Brain microvascular endothelial cell (primary cell): ENCODE measurements around the gene GSTA3.
"Not testable (repeated sequence)": the region's sequence is repeated elsewhere in the genome, so short reads cannot be mapped to it uniquely, and the experiment has no call there.

Experiments used
- DNase-seq: peaks from one replicate; pipeline ENCODE4 v3.0.0-alpha.2; 2020
- H3K27ac ChIP-seq: fragments of 250-450 bp; sonication (Bioruptor Pico); 2 replicates; pipeline ENCODE4 v1.5.1; 2020; ENCODE audit warnings: mild to moderate bottlenecking, moderate library complexity
- H3K27me3 ChIP-seq: fragments of 250-450 bp; sonication (Bioruptor Pico); replicated peaks from 2 replicates; pipeline ENCODE4 v1.5.1; 2020; ENCODE audit warnings: mild to moderate bottlenecking
- H3K36me3 ChIP-seq: fragments of 250-450 bp; sonication (Bioruptor Pico); replicated peaks from 2 replicates; pipeline ENCODE4 v1.5.1; 2020; ENCODE audit warnings: mild to moderate bottlenecking
- H3K4me3 ChIP-seq: 2 replicates; pipeline ENCODE4 v1.5.1; 2011; ENCODE audit warnings: low read depth, mild to moderate bottlenecking, control low read depth, low read length, moderate library complexity
- in situ Hi-C: cut with HindIII; loops from 2 replicates; pipeline ENCODE4 v1.10.0; 2017; ENCODE audit warnings: low sequenced_read_pairs, low pct_ligation_motif_present
- TF ChIP-seq, protein P1 (sequence below): IDR thresholded peaks from 2 replicates; pipeline ENCODE4 v1.5.1; 2011; ENCODE audit warnings: low read depth, mild to moderate bottlenecking, moderate library complexity, low read length, control low read depth, inconsistent platforms; ENCODE audit errors: missing control alignments

GSTA3 gene

DNA sequence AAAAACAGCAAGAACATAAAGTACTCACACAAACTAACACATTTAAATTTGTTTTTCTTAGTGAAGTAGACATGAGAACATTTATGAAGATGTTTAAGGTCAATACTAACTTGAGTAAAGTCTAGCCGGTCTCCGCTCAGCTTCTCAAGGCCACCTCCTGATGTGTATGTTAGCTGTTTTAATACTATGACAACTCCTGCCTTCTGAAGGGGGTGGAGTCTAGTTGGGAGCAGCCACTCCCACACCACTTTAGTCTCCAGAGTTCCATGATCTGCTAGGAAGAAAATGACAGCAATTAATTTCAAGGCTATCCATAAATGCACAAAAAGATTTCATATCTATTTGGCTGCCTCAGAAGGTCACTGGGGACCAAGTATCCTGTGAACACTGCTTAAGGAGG, at the start of gene GSTA3:
Gene GSTA3 (minus strand): TSS at position 168 of the 400 bp plus-strand sequence. CDS start 3,864 bp downstream, outside the sequence.
- no peaks in the 10 kb centered on the region for H3K36me3 ChIP-seq
- no peak within 1 kb of the TSS for H3K27ac ChIP-seq
- in situ Hi-C loops = no loop called here
- no peak for DNase-seq
- no peak within 1 kb of the TSS for H3K4me3 ChIP-seq
- TF ChIP-seq, protein P1, sequence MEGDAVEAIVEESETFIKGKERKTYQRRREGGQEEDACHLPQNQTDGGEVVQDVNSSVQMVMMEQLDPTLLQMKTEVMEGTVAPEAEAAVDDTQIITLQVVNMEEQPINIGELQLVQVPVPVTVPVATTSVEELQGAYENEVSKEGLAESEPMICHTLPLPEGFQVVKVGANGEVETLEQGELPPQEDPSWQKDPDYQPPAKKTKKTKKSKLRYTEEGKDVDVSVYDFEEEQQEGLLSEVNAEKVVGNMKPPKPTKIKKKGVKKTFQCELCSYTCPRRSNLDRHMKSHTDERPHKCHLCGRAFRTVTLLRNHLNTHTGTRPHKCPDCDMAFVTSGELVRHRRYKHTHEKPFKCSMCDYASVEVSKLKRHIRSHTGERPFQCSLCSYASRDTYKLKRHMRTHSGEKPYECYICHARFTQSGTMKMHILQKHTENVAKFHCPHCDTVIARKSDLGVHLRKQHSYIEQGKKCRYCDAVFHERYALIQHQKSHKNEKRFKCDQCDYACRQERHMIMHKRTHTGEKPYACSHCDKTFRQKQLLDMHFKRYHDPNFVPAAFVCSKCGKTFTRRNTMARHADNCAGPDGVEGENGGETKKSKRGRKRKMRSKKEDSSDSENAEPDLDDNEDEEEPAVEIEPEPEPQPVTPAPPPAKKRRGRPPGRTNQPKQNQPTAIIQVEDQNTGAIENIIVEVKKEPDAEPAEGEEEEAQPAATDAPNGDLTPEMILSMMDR = no peak
- H3K27me3 ChIP-seq = no peaks in the 10 kb centered on the region

DNA sequence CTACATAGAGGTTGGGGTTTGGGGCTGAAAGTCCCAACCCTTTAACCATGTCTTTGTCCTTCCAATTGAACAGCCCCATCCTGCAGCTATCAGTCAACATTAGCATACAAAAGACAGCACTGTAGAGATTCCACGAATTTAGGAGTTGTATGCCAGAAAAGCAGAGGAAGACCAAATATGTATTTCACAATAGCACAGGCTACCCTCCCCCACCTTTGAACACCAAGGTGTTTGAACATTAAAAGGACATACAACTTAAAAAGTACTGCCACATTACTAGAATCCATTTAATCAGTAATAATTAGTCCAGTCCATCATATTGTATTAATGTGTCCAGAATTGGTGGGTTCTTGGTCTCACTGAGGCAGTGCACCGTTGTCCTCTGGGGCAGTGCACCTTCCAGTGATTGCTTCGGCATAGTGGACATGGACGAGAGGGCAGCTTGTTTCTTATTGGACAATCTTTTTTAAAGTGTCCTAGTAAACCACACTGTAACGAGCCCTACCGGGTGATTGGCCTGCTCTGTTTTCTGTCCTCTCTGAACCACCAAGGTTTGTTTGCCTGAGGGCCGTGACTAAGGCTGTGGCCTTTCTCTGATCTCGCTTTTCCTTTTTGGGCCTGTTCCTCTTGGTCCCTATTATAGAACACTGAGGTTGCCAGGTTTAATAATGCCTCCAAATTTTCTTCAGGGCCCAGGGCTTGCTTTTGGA, 49.2 kb upstream of the GSTA3 start:
- in situ Hi-C loops = no loop called here
- Histone ChIP-seq H3K27ac (no peak overlapping the region), H3K27me3 (no peaks in the 10 kb centered on the region), H3K36me3 (no peaks in the 10 kb centered on the region), H3K4me3 (no peak overlapping the region)
- TF ChIP-seq, protein P1 = no peak
- DNase-seq = no peak

DNA sequence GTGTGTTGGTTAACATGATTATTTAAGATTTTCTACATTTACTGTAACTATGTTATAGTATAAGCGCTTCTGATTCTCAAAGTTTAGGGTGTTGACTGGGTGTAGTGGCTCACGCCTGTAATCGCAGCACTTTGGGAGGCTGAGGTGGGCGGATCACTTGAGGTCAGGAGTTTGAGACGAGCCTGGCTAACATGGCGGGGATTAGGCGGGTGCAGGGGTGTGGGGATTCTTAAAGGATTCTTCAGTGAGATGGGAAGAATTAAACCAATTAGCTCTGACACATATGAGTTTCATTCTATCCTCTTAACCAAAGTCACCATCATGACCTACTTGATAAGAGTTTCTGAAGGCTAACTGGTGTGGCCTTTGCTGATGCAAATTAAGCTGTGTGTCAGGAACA, 46.4 kb upstream of the GSTA3 start:
- no peak for DNase-seq
- Histone ChIP-seq H3K27ac (no peak overlapping the region), H3K27me3 (no peaks in the 10 kb centered on the region), H3K4me3 (no peak overlapping the region), H3K36me3 (no peaks in the 10 kb centered on the region)
- TF ChIP-seq, protein P1 = no peak
- in situ Hi-C loops = no loop called here

DNA sequence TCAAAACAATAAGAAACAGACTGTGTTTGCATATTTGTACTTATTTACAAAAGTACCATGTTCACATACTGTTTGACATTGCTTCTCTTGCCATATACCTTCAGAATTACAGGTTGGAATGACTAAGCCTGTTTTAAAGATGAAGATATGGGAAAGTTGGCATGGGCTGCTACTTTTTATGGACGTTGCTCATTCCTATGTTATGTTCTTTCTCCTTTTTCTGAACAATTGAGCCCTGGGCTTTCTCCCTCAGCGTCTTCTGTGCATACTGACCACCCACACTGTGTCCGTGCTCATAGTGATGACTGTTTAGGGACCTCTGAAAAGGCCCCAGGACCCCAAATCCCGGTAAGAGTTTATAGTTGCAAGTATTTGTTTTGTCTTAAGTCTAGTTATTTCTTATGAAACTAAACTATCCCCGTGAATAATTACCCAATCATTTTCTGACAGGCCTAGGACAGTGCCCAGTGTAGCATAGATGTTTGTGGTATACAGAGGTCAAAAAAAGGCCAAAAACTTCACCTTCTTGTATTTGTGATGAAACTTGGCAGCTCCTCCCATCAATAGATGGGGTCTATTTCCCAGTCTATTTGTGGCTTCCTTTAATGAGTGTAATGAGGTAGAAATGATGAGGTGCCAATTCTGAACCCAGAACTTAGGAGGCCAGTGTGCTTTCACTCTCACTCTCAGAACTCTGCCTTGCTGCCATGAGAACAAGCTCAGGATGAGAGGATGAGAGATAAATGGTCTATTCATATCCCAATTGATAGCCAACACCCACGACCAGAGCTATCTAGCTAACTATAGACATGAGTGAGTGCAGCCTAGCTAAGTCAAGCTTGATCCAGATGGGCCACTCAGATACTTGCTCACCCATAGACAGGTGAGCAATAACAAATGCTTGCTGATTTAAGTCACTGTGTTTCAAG, 44.7 kb upstream of the GSTA3 start:
- DNase-seq = no peak
- H3K36me3 ChIP-seq = no peaks in the 10 kb centered on the region
- no peak overlapping the region for H3K27ac ChIP-seq
- in situ Hi-C loops = no loop called here
- no peaks in the 10 kb centered on the region for H3K27me3 ChIP-seq
- no peak overlapping the region for H3K4me3 ChIP-seq
- TF ChIP-seq, protein P1 = no peak

DNA sequence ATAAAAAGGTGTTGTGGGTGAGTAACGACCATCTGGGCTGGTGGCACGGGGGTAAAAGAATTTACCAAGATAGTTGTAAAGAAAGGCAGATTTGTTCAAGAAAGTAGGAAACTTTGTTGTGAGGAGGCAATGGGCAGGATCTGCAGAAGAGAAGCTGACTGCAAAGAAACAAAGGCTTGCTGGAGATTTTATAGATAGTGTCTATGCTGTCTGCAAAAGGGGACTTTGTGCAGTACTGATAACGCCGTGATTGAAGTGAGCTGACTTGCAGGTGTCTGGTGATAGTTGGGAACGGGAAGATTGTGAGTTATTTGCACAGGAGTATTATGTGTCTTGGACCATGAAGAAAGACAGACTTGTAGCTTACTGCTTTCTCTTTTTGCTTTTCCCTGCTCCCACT, 36.8 kb upstream of the GSTA3 start:
- no peak for DNase-seq
- Histone ChIP-seq H3K4me3 (no peak overlapping the region), H3K27me3 (peaks cover 7% of the 10 kb centered on the region), H3K36me3 (no peaks in the 10 kb centered on the region), H3K27ac (no peak overlapping the region)
- in situ Hi-C loops = no loop called here
- TF ChIP-seq, protein P1 = no peak

DNA sequence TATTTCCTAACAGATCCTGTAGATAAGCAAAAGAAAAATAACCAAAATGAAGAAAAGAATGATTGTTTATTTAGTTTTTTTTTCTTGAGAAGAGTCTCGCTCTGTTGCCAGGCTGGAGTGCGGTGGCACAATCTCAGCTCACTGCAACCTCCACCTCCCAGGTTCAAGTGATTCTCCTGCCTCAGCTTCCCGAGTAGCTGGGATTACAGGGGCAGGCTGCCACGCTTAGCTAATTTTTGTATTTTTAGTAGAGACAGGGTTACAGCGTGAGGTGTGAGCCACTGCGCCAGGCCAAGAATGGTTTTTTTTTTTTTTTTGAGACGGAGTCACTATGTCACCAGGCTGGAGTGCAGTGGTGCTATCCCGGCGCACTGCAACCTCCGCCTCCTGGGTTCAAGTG, 33.3 kb upstream of the GSTA3 start:
- H3K27ac ChIP-seq, H3K27me3 ChIP-seq, DNase-seq, H3K36me3 ChIP-seq, in situ Hi-C loops, H3K4me3 ChIP-seq: not testable (repeated sequence)
